ENCODE measurements around the gene RRAS2. TPM values are rescaled to one million over a fixed set of nuclear protein-coding genes. Genes with fewer than 3 reads are reported as not detected.

Gene RRAS2
- total RNA-seq, 4 donors from 2014 or later, result 26.4 to 36.7 (median 31.8) TPM

GRCh38 chr11:14312736-14313438, 46.1 kb downstream of the RRAS2 start:
- no peak for DNase-seq (ENCODE audit: low spot score in 2 of 2)
- no peak overlapping the region for H3K4me3 ChIP-seq (ENCODE audit: low read depth, poor library complexity, severe bottlenecking)
- TF ChIP-seq CTCF (IDR thresholded peaks at IDR 0.05), result no peak
- TF ChIP-seq POLR2A (IDR thresholded peaks at IDR 0.05), result no peak
- intact Hi-C loops (cut with DNase I; ENCODE audit: low total_unique reads), result no loop called here
- WGBS, 2 donors, result 83 to 84% methylated on average over 4 of the region's 4 CpGs

- H3K4me3 ChIP-seq (ENCODE audit: low read depth, poor library complexity, severe bottlenecking), result no peak overlapping the region
- intact Hi-C loops (cut with DNase I; ENCODE audit: low total_unique reads), result no loop called here
- TF ChIP-seq POLR2A (IDR thresholded peaks at IDR 0.05) (no peak), CTCF (IDR thresholded peaks at IDR 0.05) (no peak)
- no peak for DNase-seq (ENCODE audit: low spot score in 2 of 2)
- 48 to 56% methylated on average over 1 of the region's 1 CpG for WGBS, 2 donors
Measured at GRCh38 chr11:14310679-14311078, 48.3 kb downstream of the RRAS2 start.

GRCh38 chr11:14309425-14310192, 49.4 kb downstream of the RRAS2 start:
- no peak overlapping the region for H3K4me3 ChIP-seq (ENCODE audit: low read depth, poor library complexity, severe bottlenecking)
- intact Hi-C loops (cut with DNase I; ENCODE audit: low total_unique reads), result no loop called here
- WGBS, 2 donors, result 74 to 79% methylated on average over 4 of the region's 4 CpGs
- no peak for DNase-seq (ENCODE audit: low spot score in 2 of 2)
- TF ChIP-seq CTCF (IDR thresholded peaks at IDR 0.05) (no peak), POLR2A (IDR thresholded peaks at IDR 0.05) (no peak)

- H3K4me3 ChIP-seq (ENCODE audit: low read depth, poor library complexity, severe bottlenecking), result no peak overlapping the region
- no peak for DNase-seq (ENCODE audit: low spot score in 2 of 2)
- WGBS, 2 donors, result 92 to 97% methylated on average over 1 of the region's 1 CpG
- TF ChIP-seq POLR2A (IDR thresholded peaks at IDR 0.05) (no peak), CTCF (IDR thresholded peaks at IDR 0.05) (no peak)
- intact Hi-C loops (cut with DNase I; ENCODE audit: low total_unique reads), result no loop called here
Measured at GRCh38 chr11:14308897-14309387, 50.0 kb downstream of the RRAS2 start.

GRCh38 chr11:14308114-14308896, 50.7 kb downstream of the RRAS2 start:
- DNase-seq (ENCODE audit: low spot score in 2 of 2), result no peak
- H3K4me3 ChIP-seq (ENCODE audit: low read depth, poor library complexity, severe bottlenecking), result no peak overlapping the region
- TF ChIP-seq POLR2A (IDR thresholded peaks at IDR 0.05), result no peak
- TF ChIP-seq CTCF (IDR thresholded peaks at IDR 0.05), result no peak
- intact Hi-C loops (cut with DNase I; ENCODE audit: low total_unique reads), result no loop called here
- WGBS, 2 donors, result 31% methylated on average over 5 of the region's 5 CpGs
